ENCODE measurements around the gene BTD. TPM values are rescaled to one million over a fixed set of nuclear protein-coding genes. Genes with fewer than 3 reads are reported as not detected.

BTD gene
- total and polyA plus RNA-seq, 9 donors, result 19.8 to 44.1 (median 30.2) TPM

DNA sequence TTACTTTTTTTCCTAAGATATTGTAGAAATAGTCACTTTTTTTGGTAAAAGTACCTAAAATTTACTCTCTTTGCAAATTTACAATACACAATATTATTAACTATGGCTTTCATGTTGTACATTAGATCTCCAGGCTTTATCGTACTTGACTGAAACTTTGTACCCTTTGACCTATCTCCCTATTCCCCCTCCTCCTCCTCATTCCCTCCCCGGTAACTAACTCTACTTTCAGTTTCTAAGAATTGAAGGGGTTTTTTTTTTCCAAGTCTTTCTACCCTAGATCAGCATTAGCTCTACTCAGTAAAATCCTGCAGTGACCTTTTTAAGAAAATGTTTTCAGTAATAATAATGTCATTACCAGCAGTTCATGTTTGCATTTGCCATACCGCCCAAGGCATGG lies 10.3 kb upstream of the BTD start:
- H3K36me3 ChIP-seq, result no peaks in the 10 kb centered on the region
- intact Hi-C loops (cut with DNase I), result no loop called here
- H3K27me3 ChIP-seq, result no peaks in the 10 kb centered on the region
- H3K27ac ChIP-seq, result no peak overlapping the region
- no peak overlapping the region for H3K4me3 ChIP-seq
- no peaks in the 10 kb centered on the region for H3K4me1 ChIP-seq (ENCODE audit: insufficient read depth)
- H3K9me3 ChIP-seq, result no peaks in the 10 kb centered on the region
- DNase-seq, result no peak
- WGBS, 3 donors, result 40 to 58% (median 45%) methylated on average over 3 of the region's 3 CpGs
- TF ChIP-seq EP300 (IDR thresholded peaks at IDR 0.05), result no peak
- TF ChIP-seq POLR2A (IDR thresholded peaks at IDR 0.05), result no peak
- TF ChIP-seq, protein P1, sequence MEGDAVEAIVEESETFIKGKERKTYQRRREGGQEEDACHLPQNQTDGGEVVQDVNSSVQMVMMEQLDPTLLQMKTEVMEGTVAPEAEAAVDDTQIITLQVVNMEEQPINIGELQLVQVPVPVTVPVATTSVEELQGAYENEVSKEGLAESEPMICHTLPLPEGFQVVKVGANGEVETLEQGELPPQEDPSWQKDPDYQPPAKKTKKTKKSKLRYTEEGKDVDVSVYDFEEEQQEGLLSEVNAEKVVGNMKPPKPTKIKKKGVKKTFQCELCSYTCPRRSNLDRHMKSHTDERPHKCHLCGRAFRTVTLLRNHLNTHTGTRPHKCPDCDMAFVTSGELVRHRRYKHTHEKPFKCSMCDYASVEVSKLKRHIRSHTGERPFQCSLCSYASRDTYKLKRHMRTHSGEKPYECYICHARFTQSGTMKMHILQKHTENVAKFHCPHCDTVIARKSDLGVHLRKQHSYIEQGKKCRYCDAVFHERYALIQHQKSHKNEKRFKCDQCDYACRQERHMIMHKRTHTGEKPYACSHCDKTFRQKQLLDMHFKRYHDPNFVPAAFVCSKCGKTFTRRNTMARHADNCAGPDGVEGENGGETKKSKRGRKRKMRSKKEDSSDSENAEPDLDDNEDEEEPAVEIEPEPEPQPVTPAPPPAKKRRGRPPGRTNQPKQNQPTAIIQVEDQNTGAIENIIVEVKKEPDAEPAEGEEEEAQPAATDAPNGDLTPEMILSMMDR (IDR thresholded peaks at IDR 0.05), result no peak

DNA sequence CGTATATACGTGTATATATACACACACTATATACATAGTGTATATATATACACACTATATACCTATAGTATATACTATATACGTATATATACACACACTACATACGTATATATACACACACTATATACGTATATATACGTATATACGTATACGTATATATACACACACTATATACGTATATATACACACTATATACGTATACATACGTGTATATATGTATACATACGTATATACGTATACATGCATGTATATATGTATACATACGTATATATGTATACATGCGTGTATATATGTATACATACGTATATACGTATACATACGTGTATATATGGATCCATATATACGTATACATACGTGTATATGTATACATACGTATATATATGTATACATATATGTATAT lies 9.6 kb upstream of the BTD start:
- no peaks in the 10 kb centered on the region for H3K27me3 ChIP-seq
- H3K4me1 ChIP-seq (ENCODE audit: insufficient read depth), result no peaks in the 10 kb centered on the region
- no peaks in the 10 kb centered on the region for H3K36me3 ChIP-seq
- DNase-seq, result no peak
- H3K9me3 ChIP-seq, result no peaks in the 10 kb centered on the region
- 83 to 86% (median 85%) methylated on average over 21 of the region's 21 CpGs for WGBS, 3 donors
- H3K27ac ChIP-seq, result no peak overlapping the region
- TF ChIP-seq EP300 (IDR thresholded peaks at IDR 0.05) (no peak), POLR2A (IDR thresholded peaks at IDR 0.05) (no peak)
- TF ChIP-seq, protein P1 (IDR thresholded peaks at IDR 0.05), result no peak
- intact Hi-C loops (cut with DNase I), result no loop called here
- H3K4me3 ChIP-seq, result no peak overlapping the region

DNA sequence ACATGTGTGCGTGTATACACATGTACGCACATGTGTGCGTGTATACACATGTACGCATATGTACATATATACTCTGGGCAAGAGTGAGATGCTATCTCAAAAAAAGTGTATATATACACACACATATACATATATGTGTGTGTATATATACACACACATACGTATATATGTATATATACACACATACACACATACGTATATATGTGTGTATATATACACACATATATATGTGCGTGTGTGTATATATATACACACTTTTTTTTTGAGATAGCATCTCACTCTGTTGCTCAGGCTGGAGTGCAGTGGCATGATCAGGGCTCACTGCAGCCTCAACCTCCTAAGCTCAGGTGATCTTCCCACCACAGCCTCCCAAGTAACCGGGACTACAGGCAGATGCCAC lies 8.6 kb upstream of the BTD start:
- no peak overlapping the region for H3K27ac ChIP-seq
- no peak for TF ChIP-seq EP300 (IDR thresholded peaks at IDR 0.05)
- no peak for TF ChIP-seq POLR2A (IDR thresholded peaks at IDR 0.05)
- TF ChIP-seq, protein P1 (IDR thresholded peaks at IDR 0.05), result no peak
- intact Hi-C loops (cut with DNase I), result no loop called here
- no peaks in the 10 kb centered on the region for H3K27me3 ChIP-seq
- no peak for DNase-seq
- H3K4me3 ChIP-seq, result no peak overlapping the region
- no peaks in the 10 kb centered on the region for H3K36me3 ChIP-seq
- 81 to 96% (median 82%) methylated on average over 8 of the region's 8 CpGs for WGBS, 3 donors
- no peaks in the 10 kb centered on the region for H3K9me3 ChIP-seq
- H3K4me1 ChIP-seq (ENCODE audit: insufficient read depth), result no peaks in the 10 kb centered on the region

DNA sequence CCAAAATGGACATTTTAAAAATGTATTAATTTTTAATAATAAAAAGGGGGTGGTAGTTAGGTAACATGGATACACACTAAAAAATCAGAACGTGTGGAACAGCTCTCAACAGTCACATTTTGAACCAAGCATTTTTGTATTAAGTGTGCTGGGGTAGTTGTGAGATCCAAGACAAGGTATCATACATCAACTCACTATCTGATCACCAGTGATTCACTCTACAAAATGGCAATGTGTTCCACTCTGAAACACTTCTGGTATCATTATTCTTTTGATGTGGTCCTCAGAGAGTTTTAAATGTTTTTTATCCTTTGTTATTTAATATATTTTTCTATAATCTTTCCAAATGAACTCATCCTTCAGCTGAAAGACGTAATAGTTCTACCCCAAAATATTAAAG lies 5.6 kb upstream of the BTD start:
- no peak for DNase-seq
- intact Hi-C loops (cut with DNase I), result no loop called here
- H3K27me3 ChIP-seq, result no peaks in the 10 kb centered on the region
- H3K9me3 ChIP-seq, result no peaks in the 10 kb centered on the region
- WGBS, 3 donors, result 79 to 83% (median 80%) methylated on average over 2 of the region's 2 CpGs
- H3K4me3 ChIP-seq, result no peak overlapping the region
- no peak for TF ChIP-seq POLR2A (IDR thresholded peaks at IDR 0.05)
- TF ChIP-seq, protein P1 (IDR thresholded peaks at IDR 0.05), result no peak
- no peak for TF ChIP-seq EP300 (IDR thresholded peaks at IDR 0.05)
- no peaks in the 10 kb centered on the region for H3K36me3 ChIP-seq
- peaks cover 4% of the 10 kb centered on the region for H3K4me1 ChIP-seq (ENCODE audit: insufficient read depth)
- H3K27ac ChIP-seq, result no peak overlapping the region

DNA sequence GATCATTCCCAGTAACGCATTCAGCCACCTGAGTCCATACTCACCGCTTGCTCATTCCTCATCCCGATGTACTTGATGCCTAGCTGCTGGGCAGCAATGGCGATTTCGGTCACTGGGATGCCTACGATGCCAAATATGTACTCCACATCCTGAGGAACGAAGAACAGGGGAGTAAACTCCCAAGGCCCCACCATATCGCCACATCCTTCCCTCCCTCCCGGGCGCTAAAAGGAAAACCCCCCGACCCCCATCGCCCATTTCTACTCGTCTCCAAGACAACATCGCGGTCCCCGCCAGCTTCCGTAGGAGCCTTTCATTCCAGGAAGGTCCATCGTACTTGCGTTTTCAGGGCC lies 523 bp upstream of the BTD start:
- intact Hi-C loops (cut with DNase I), result no loop called here
- Histone ChIP-seq H3K27ac (peak overlapping the region; percentile 6 to 24), H3K27me3 (no peaks in the 10 kb centered on the region), H3K36me3 (no peaks in the 10 kb centered on the region), H3K4me1 (ENCODE audit: insufficient read depth) (peaks cover 9% of the 10 kb centered on the region), H3K9me3 (no peaks in the 10 kb centered on the region), H3K4me3 (peak overlapping the region; percentile 92)
- no peak for DNase-seq
- no peak for TF ChIP-seq EP300 (IDR thresholded peaks at IDR 0.05)
- TF ChIP-seq POLR2A (IDR thresholded peaks at IDR 0.05), result no peak
- TF ChIP-seq, protein P1 (IDR thresholded peaks at IDR 0.05), result no peak
- WGBS, 3 donors, result 0 to 1% (median 0%) methylated on average over 19 of the region's 19 CpGs

All from ovary (tissue), 9 donors.